ENCODE results near the gene GABRR3. TPM values are rescaled to one million over a fixed set of nuclear protein-coding genes. Genes with fewer than 3 reads are reported as not detected.

GABRR3 gene
- total RNA-seq, 1 experiment from 2014 or later, result not detected

DNA sequence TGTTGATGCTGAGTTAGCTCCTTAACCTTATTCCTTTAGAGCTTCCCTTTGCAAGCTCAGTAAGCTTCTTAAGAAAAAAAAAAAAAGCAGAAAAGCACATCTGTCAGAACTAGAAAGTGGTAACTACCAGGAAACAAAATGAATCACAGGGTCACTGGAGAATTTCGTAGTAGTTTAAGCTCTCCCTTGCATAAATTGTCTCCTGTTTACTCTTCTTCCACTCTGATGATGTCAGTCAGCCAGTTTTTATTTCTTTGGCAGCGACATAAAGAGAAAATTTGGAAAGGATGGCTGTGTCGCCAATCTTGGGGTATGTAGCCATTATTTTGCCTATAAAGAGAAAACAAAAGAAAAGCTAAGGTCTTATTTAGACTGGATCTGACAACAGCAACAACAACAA lies 3.2 kb upstream of the GABRR3 start:
- H3K4me1 Mint-ChIP-seq (ENCODE audit: low read depth, unreplicated experiment), result no peaks in the 10 kb centered on the region
- no peaks in the 10 kb centered on the region for H3K36me3 Mint-ChIP-seq (ENCODE audit: insufficient read depth, unreplicated experiment)
- CTCF ChIA-PET, result interaction anchor here (0.6 to 1.8 kb wide), 2 partner anchors 144 to 291 kb away, joined by 3 to 5 read pairs; no protein-coding TSS in a partner anchor
- H3K27me3 Mint-ChIP-seq (ENCODE audit: insufficient read depth, unreplicated experiment), result peaks cover 3% of the 10 kb centered on the region
- Histone ChIP-seq H3K4me1 (no peaks in the 10 kb centered on the region), H3K9me3 (peaks cover 6% of the 10 kb centered on the region; the same call in 1 of the 2 replicates), H3K27me3 (replicated peaks; ENCODE audit: control insufficient read depth, insufficient read depth, low read length) (no peaks in the 10 kb centered on the region), H3K36me3 (ENCODE audit: control insufficient read depth, insufficient read depth, low read length) (no peaks in the 10 kb centered on the region), H3K4me3 (ENCODE audit: low read depth, low read length) (no peak overlapping the region)
- H3K9me3 Mint-ChIP-seq (ENCODE audit: unreplicated experiment), result peaks cover 18% of the 10 kb centered on the region
- DNase-seq, result no peak
- H3K4me3 Mint-ChIP-seq (ENCODE audit: unreplicated experiment), result no peak overlapping the region
- intact Hi-C loops (cut with micrococcal nuclease; ENCODE audit: unreplicated experiment), result loop anchor here (10.0 kb wide), 1 partner anchor 777 kb away; no protein-coding TSS in a partner anchor
- POLR2A ChIA-PET, result no interaction called here
- TF ChIP-seq, protein P1, sequence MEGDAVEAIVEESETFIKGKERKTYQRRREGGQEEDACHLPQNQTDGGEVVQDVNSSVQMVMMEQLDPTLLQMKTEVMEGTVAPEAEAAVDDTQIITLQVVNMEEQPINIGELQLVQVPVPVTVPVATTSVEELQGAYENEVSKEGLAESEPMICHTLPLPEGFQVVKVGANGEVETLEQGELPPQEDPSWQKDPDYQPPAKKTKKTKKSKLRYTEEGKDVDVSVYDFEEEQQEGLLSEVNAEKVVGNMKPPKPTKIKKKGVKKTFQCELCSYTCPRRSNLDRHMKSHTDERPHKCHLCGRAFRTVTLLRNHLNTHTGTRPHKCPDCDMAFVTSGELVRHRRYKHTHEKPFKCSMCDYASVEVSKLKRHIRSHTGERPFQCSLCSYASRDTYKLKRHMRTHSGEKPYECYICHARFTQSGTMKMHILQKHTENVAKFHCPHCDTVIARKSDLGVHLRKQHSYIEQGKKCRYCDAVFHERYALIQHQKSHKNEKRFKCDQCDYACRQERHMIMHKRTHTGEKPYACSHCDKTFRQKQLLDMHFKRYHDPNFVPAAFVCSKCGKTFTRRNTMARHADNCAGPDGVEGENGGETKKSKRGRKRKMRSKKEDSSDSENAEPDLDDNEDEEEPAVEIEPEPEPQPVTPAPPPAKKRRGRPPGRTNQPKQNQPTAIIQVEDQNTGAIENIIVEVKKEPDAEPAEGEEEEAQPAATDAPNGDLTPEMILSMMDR (IDR thresholded peaks at IDR 0.05; ENCODE audit: insufficient read depth in 1 of 2, low read depth in 1 of 2, low read length in 1 of 2, severe bottlenecking in 1 of 2, unreplicated experiment in 1 of 2), result no peak
- H3K27ac Mint-ChIP-seq (ENCODE audit: unreplicated experiment), result no peak overlapping the region
- BruUV-seq (replicated peaks), result no TSS peak

DNA sequence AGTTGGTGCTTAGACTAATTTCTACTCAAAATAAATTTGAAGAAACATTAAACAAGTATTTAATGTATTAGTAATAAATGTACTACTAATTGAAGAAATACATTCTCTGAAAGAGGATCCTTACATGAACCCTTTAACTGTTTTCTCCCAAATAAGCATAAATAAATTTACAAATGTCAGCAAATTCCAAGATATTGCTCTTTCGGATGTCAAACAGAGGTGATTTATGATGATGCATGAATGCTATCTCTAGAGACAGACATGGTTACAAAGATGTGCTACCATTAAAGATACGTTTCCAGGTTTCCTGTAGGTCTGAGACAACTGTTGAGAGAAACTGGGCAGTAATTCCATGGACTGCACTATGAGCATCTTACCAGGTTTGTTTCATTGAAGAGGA lies 629 bp downstream of the GABRR3 start:
- no peaks in the 10 kb centered on the region for H3K9me3 Mint-ChIP-seq (ENCODE audit: unreplicated experiment)
- intact Hi-C loops (cut with micrococcal nuclease; ENCODE audit: unreplicated experiment), result loop anchor here (10.0 kb wide), 1 partner anchor 780 kb away; no protein-coding TSS in a partner anchor
- ChIA-PET CTCF (no interaction called here), POLR2A (no interaction called here)
- H3K36me3 ChIP-seq (ENCODE audit: control insufficient read depth, insufficient read depth, low read length), result no peaks in the 10 kb centered on the region
- no peaks in the 10 kb centered on the region for H3K4me1 Mint-ChIP-seq (ENCODE audit: low read depth, unreplicated experiment)
- no TSS peak for BruUV-seq (replicated peaks)
- no peaks in the 10 kb centered on the region for H3K27me3 ChIP-seq (replicated peaks; ENCODE audit: control insufficient read depth, insufficient read depth, low read length)
- H3K36me3 Mint-ChIP-seq (ENCODE audit: insufficient read depth, unreplicated experiment), result no peaks in the 10 kb centered on the region
- no peaks in the 10 kb centered on the region for H3K4me1 ChIP-seq
- no peak for DNase-seq
- peaks cover 3% of the 10 kb centered on the region for H3K27me3 Mint-ChIP-seq (ENCODE audit: insufficient read depth, unreplicated experiment)
- TF ChIP-seq, protein P1 (IDR thresholded peaks at IDR 0.05; ENCODE audit: insufficient read depth in 1 of 2, low read depth in 1 of 2, low read length in 1 of 2, severe bottlenecking in 1 of 2, unreplicated experiment in 1 of 2), result no peak
- no peak overlapping the region for H3K4me3 ChIP-seq (ENCODE audit: low read depth, low read length)
- no peak overlapping the region for H3K27ac Mint-ChIP-seq (ENCODE audit: unreplicated experiment)
- H3K4me3 Mint-ChIP-seq (ENCODE audit: unreplicated experiment), result no peak overlapping the region
- H3K9me3 ChIP-seq, result no peaks in the 10 kb centered on the region

DNA sequence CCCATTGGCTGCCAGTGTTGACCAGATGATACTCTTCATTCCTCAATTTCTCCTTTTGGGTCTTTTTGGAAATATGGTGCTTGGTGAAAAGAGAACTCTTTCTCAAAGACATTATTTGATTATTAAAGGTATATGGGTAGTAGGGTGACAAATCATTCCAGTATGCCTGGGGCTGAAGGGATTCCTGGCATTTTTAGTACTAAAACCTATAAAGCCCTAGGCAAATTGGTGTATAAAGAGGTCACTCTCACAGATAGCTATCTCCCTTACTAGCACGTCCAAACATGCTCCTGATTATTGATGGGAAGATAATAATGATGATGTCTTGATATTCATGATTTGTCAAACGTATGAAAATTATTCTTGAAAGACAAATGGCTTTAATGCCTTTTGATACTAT lies 1.1 kb downstream of the GABRR3 start:
- no peak overlapping the region for H3K4me3 Mint-ChIP-seq (ENCODE audit: unreplicated experiment)
- Histone ChIP-seq H3K4me1 (no peaks in the 10 kb centered on the region), H3K4me3 (ENCODE audit: low read depth, low read length) (no peak overlapping the region), H3K9me3 (no peaks in the 10 kb centered on the region), H3K27me3 (replicated peaks; ENCODE audit: control insufficient read depth, insufficient read depth, low read length) (no peaks in the 10 kb centered on the region), H3K36me3 (ENCODE audit: control insufficient read depth, insufficient read depth, low read length) (no peaks in the 10 kb centered on the region)
- no peak for DNase-seq
- no peak overlapping the region for H3K27ac Mint-ChIP-seq (ENCODE audit: unreplicated experiment)
- ChIA-PET CTCF (no interaction called here), POLR2A (no interaction called here)
- no peaks in the 10 kb centered on the region for H3K36me3 Mint-ChIP-seq (ENCODE audit: insufficient read depth, unreplicated experiment)
- TF ChIP-seq, protein P1 (IDR thresholded peaks at IDR 0.05; ENCODE audit: insufficient read depth in 1 of 2, low read depth in 1 of 2, low read length in 1 of 2, severe bottlenecking in 1 of 2, unreplicated experiment in 1 of 2), result no peak
- intact Hi-C loops (cut with micrococcal nuclease; ENCODE audit: unreplicated experiment), result loop anchor here (10.0 kb wide), 1 partner anchor 781 kb away; no protein-coding TSS in a partner anchor
- peaks cover 3% of the 10 kb centered on the region for H3K27me3 Mint-ChIP-seq (ENCODE audit: insufficient read depth, unreplicated experiment)
- BruUV-seq (replicated peaks), result no TSS peak
- H3K4me1 Mint-ChIP-seq (ENCODE audit: low read depth, unreplicated experiment), result no peaks in the 10 kb centered on the region
- no peaks in the 10 kb centered on the region for H3K9me3 Mint-ChIP-seq (ENCODE audit: unreplicated experiment)

All from Caco-2 (cell line).